Esophagus muscularis mucosa (tissue), 4 donors: ENCODE data around the gene EDC3.

Experiments
- CTCF ChIP-seq, 3 experiments: fragments of 200-600 bp in 2 of 3; fragments of 450-650 bp in 1 of 3; sonication (generic) in 2 of 3; IDR thresholded peaks; one replicate each; pipeline ENCODE4 v1.5.1; 2017 to 2019; ENCODE audit warnings: antibody characterized with exemption in 3 of 3, mild to moderate bottlenecking in 2 of 3, moderate library complexity in 1 of 3
- EP300 ChIP-seq: sonication (generic); formaldehyde crosslinking; IDR thresholded peaks from one replicate; pipeline ENCODE4 v1.6.1; 2017; ENCODE audit warnings: antibody characterized with exemption
- POLR2A ChIP-seq: fragments of 450-650 bp; IDR thresholded peaks from one replicate; pipeline ENCODE4 v1.6.1; 2017; ENCODE audit warnings: antibody characterized with exemption, moderate library complexity, mild to moderate bottlenecking, low read depth

GRCh38 chr15:74696398-74696729 lies 540 bp upstream of the EDC3 start:
- TF ChIP-seq CTCF (IDR thresholded peaks at IDR 0.05) (no peak), POLR2A (no peak), EP300 (no peak)
